H9 (cell line): ENCODE results near the gene B4GAT1. TPM values are rescaled to one million over a fixed set of nuclear protein-coding genes. Genes with fewer than 3 reads are reported as not detected.

Experiments used
- DNase-seq: peaks from one replicate; pipeline ENCODE4 v3.0.0-alpha.2; 2017
- H2AFZ ChIP-seq: one replicate; pipeline ENCODE4 v1.6.1; 2013; ENCODE audit warnings: mild to moderate bottlenecking, low read length, control low read depth, moderate library complexity
- H2AK5ac ChIP-seq: 2 replicates; pipeline ENCODE4 v1.6.1; 2013; ENCODE audit warnings: low read length, control low read depth, mixed read lengths; ENCODE audit not compliant: insufficient read length
- H2BK120ac ChIP-seq: one replicate; pipeline ENCODE4 v1.6.1; 2013; ENCODE audit warnings: low read depth, mild to moderate bottlenecking, low read length, control low read depth, inconsistent platforms; ENCODE audit not compliant: poor library complexity, severe bottlenecking
- H2BK12ac ChIP-seq: 2 replicates; pipeline ENCODE4 v1.6.1; 2013; ENCODE audit warnings: low read length, control low read depth, mixed read lengths, low read depth; ENCODE audit not compliant: insufficient read length
- H2BK15ac ChIP-seq: 2 replicates; pipeline ENCODE4 v1.6.1; 2013; ENCODE audit warnings: low read depth, low read length, control low read depth
- H2BK20ac ChIP-seq: one replicate; pipeline ENCODE4 v1.6.1; 2013; ENCODE audit warnings: low read depth, mild to moderate bottlenecking, low read length, control low read depth, inconsistent platforms; ENCODE audit not compliant: poor library complexity, severe bottlenecking
- H2BK5ac ChIP-seq: 2 replicates; pipeline ENCODE4 v1.6.1; 2013; ENCODE audit warnings: low read length, control low read depth, mixed read lengths; ENCODE audit not compliant: insufficient read length
- H3K14ac ChIP-seq: 2 replicates; pipeline ENCODE4 v1.6.1; 2013; ENCODE audit warnings: low read length, control low read depth; ENCODE audit not compliant: insufficient read depth
- H3K18ac ChIP-seq: 2 replicates; pipeline ENCODE4 v1.6.1; 2013; ENCODE audit warnings: low read depth, mild to moderate bottlenecking, mixed read lengths, low read length, control low read depth; ENCODE audit not compliant: insufficient read length
- H3K23ac ChIP-seq: 2 replicates; pipeline ENCODE4 v1.6.1; 2013; ENCODE audit warnings: low read length, control low read depth, mixed read lengths, low read depth; ENCODE audit not compliant: insufficient read length
- H3K23me2 ChIP-seq: 2 replicates; pipeline ENCODE4 v1.6.1; 2013; ENCODE audit warnings: low read depth, mild to moderate bottlenecking, mixed read lengths, low read length, control low read depth; ENCODE audit not compliant: insufficient read length, poor library complexity, severe bottlenecking
- H3K27ac ChIP-seq: 2 replicates; pipeline ENCODE4 v1.5.1; 2013; ENCODE audit warnings: low read length, control low read depth, mixed read lengths, low read depth; ENCODE audit not compliant: insufficient read length
- H3K27me3 ChIP-seq: 2 replicates; pipeline ENCODE4 v1.6.1; 2013; ENCODE audit warnings: low read length, control low read depth, inconsistent platforms; ENCODE audit not compliant: insufficient read depth
- H3K4ac ChIP-seq: 2 replicates; pipeline ENCODE4 v1.6.1; 2013; ENCODE audit warnings: low read depth, mild to moderate bottlenecking, control low read depth, inconsistent platforms, low read length, moderate library complexity
- H3K4me1 ChIP-seq: 2 replicates; pipeline ENCODE4 v1.6.1; 2013; ENCODE audit warnings: low read length, control low read depth, inconsistent platforms; ENCODE audit not compliant: insufficient read depth
- H3K4me2 ChIP-seq: 2 replicates; pipeline ENCODE4 v1.6.1; 2013; ENCODE audit warnings: low read length, control low read depth, mixed read lengths; ENCODE audit not compliant: insufficient read length, insufficient read depth
- H3K56ac ChIP-seq: 2 replicates; pipeline ENCODE4 v1.6.1; 2013; ENCODE audit warnings: low read depth, mild to moderate bottlenecking, mixed read lengths, low read length, control low read depth; ENCODE audit not compliant: insufficient read length
- H3K79me1 ChIP-seq: 2 replicates; pipeline ENCODE4 v1.6.1; 2013; ENCODE audit warnings: low read depth, mild to moderate bottlenecking, moderate library complexity, low read length, control low read depth, inconsistent platforms; ENCODE audit not compliant: insufficient read depth, poor library complexity, severe bottlenecking
- H3K79me2 ChIP-seq: 2 replicates; pipeline ENCODE4 v1.6.1; 2013; ENCODE audit warnings: low read length, control low read depth, inconsistent platforms; ENCODE audit not compliant: insufficient read depth
- H3K9ac ChIP-seq: 2 replicates; pipeline ENCODE4 v1.6.1; 2013; ENCODE audit warnings: low read length, control low read depth, mixed read lengths; ENCODE audit not compliant: insufficient read length; ENCODE audit errors: extremely low read depth
- H3K9me3 ChIP-seq: one replicate; pipeline ENCODE4 v1.6.1; 2013; ENCODE audit warnings: low read depth, low read length, inconsistent platforms; ENCODE audit not compliant: control insufficient read depth
- H3T11ph ChIP-seq: one replicate; pipeline ENCODE4 v1.6.1; 2013; ENCODE audit warnings: mild to moderate bottlenecking, low read length, control low read depth, inconsistent platforms
- H4K20me1 ChIP-seq: one replicate; pipeline ENCODE4 v1.6.1; 2013; ENCODE audit not compliant: control insufficient read depth, insufficient read length, insufficient read depth
- H4K5ac ChIP-seq: 2 replicates; pipeline ENCODE4 v1.6.1; 2013; ENCODE audit warnings: low read depth, mild to moderate bottlenecking, mixed read lengths, low read length, control low read depth; ENCODE audit not compliant: insufficient read length
- H4K8ac ChIP-seq: replicated peaks from 2 replicates; pipeline ENCODE4 v1.6.1; 2013; ENCODE audit warnings: low read length, control low read depth, mixed read lengths, low read depth; ENCODE audit not compliant: insufficient read length
- H4K91ac ChIP-seq: 2 replicates; pipeline ENCODE4 v1.6.1; 2013; ENCODE audit warnings: low read depth, mild to moderate bottlenecking, moderate library complexity, mixed read lengths, low read length, control low read depth; ENCODE audit not compliant: insufficient read length
- H3K27ac Mint-ChIP-seq, 3 experiments: 2 replicates in 2 of 3; 3 replicates in 1 of 3; pipeline ENCODE4 v1.8.0; 2020 to 2021; ENCODE audit warnings: mixed read lengths in 3 of 3, mild to moderate bottlenecking in 1 of 3, moderate library complexity in 1 of 3
- H3K27me3 Mint-ChIP-seq: 2 replicates; pipeline ENCODE4 v1.8.0; 2021; ENCODE audit warnings: low read depth, mild to moderate bottlenecking, moderate library complexity, mixed read lengths
- H3K36me3 Mint-ChIP-seq, 3 experiments: 2 replicates in 2 of 3; 3 replicates in 1 of 3; pipeline ENCODE4 v1.8.0; 2020 to 2021; ENCODE audit warnings: low read depth in 3 of 3, mixed read lengths in 3 of 3; ENCODE audit not compliant: insufficient read depth in 1 of 3
- H3K4me1 Mint-ChIP-seq, 2 experiments: 2 replicates each; pipeline ENCODE4 v1.8.0; 2020; ENCODE audit warnings: mixed read lengths in 2 of 2
- H3K4me3 Mint-ChIP-seq, 2 experiments: 2 replicates in 1 of 2; 3 replicates in 1 of 2; pipeline ENCODE4 v1.8.0; 2020 to 2021; ENCODE audit warnings: mild to moderate bottlenecking in 2 of 2, mixed read lengths in 2 of 2, moderate library complexity in 1 of 2
- H3K9me3 Mint-ChIP-seq, 2 experiments: 2 replicates in 1 of 2; 3 replicates in 1 of 2; pipeline ENCODE4 v1.8.0; 2020; ENCODE audit warnings: mild to moderate bottlenecking in 2 of 2, mixed read lengths in 2 of 2, moderate library complexity in 1 of 2
- WGBS: extraction: QIAGEN DNeasy Blood & Tissue Kit; methylation state at CpG from one replicate; pipeline ENCODE4 v1.1.7; 2013; ENCODE audit warnings: missing lambda C conversion rate, low lambda C conversion rate, mixed read lengths; ENCODE audit not compliant: insufficient read length; ENCODE audit errors: extremely low coverage; 5-methylcytosine and 5-hydroxymethylcytosine counted together
- total RNA-seq: library from RNA; stranded (reverse); gene quantifications from 2 replicates; pipeline ENCODE4 v1.2.1, GENCODE V29; 2021
- TF ChIP-seq, protein P1 (sequence below): fragments of 200-600 bp; sonication (generic); conservative IDR thresholded peaks from 3 replicates; pipeline ENCODE4 v1.8.0; 2021; ENCODE audit warnings: antibody characterized with exemption, mild to moderate bottlenecking

B4GAT1 gene
- total RNA-seq, 1 experiment from 2014 or later = 24.3 TPM

GRCh38 chr11:66373265-66373664, 25.8 kb upstream of the B4GAT1 start:
- no peak overlapping the region for H3K18ac ChIP-seq
- no peak overlapping the region for H2BK15ac ChIP-seq
- no peak overlapping the region for H4K91ac ChIP-seq
- H4K5ac ChIP-seq = no peak overlapping the region
- no peak overlapping the region for H2BK12ac ChIP-seq
- Mint-ChIP-seq H3K27ac (peak overlapping the region in 2 of 3 experiments; percentile 33 to 57; a peak in 1 of 7 replicates), H3K27me3 (peaks cover 3% of the 10 kb centered on the region; the same call in 1 of the 2 replicates), H3K4me3 (peak overlapping the region in 1 of 2 experiments; percentile 18; a peak in 2 of 5 replicates), H3K4me1 (peaks cover 19 to 21% of the 10 kb centered on the region in 2 experiments), H3K36me3 (peaks cover 18 to 19% (median 19%) of the 10 kb centered on the region in 3 experiments), H3K9me3 (no peaks in the 10 kb centered on the region)
- H3K9ac ChIP-seq = no peak overlapping the region
- no peaks in the 10 kb centered on the region for H3K9me3 ChIP-seq
- H3K56ac ChIP-seq = no peak overlapping the region
- no peak overlapping the region for H3K14ac ChIP-seq
- no peak overlapping the region for H2AFZ ChIP-seq
- H3T11ph ChIP-seq = no peak overlapping the region
- TF ChIP-seq, protein P1, sequence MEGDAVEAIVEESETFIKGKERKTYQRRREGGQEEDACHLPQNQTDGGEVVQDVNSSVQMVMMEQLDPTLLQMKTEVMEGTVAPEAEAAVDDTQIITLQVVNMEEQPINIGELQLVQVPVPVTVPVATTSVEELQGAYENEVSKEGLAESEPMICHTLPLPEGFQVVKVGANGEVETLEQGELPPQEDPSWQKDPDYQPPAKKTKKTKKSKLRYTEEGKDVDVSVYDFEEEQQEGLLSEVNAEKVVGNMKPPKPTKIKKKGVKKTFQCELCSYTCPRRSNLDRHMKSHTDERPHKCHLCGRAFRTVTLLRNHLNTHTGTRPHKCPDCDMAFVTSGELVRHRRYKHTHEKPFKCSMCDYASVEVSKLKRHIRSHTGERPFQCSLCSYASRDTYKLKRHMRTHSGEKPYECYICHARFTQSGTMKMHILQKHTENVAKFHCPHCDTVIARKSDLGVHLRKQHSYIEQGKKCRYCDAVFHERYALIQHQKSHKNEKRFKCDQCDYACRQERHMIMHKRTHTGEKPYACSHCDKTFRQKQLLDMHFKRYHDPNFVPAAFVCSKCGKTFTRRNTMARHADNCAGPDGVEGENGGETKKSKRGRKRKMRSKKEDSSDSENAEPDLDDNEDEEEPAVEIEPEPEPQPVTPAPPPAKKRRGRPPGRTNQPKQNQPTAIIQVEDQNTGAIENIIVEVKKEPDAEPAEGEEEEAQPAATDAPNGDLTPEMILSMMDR = no peak
- no peak for DNase-seq
- no CpG with 5 or more reads among the region's 5 CpGs for WGBS
- H4K8ac ChIP-seq = no peak overlapping the region
- no peaks in the 10 kb centered on the region for H4K20me1 ChIP-seq
- H2AK5ac ChIP-seq = no peak overlapping the region
- H3K4me1 ChIP-seq = no peaks in the 10 kb centered on the region
- H3K79me2 ChIP-seq = no peaks in the 10 kb centered on the region; the same call in 1 of the 2 replicates
- no peak overlapping the region for H3K4ac ChIP-seq
- no peaks in the 10 kb centered on the region for H3K79me1 ChIP-seq
- no peak overlapping the region for H2BK5ac ChIP-seq
- peaks cover 5% of the 10 kb centered on the region for H3K23me2 ChIP-seq
- no peak overlapping the region for H2BK120ac ChIP-seq
- H3K4me2 ChIP-seq = no peak overlapping the region
- H3K27ac ChIP-seq = no peak overlapping the region
- no peak overlapping the region for H3K23ac ChIP-seq
- H3K27me3 ChIP-seq = no peaks in the 10 kb centered on the region
- H2BK20ac ChIP-seq = no peak overlapping the region
